B cell (primary cell): ENCODE results near the gene ELMO1. TPM values are rescaled to one million over a fixed set of nuclear protein-coding genes. Genes with fewer than 3 reads are reported as not detected.

Source experiments
- ATAC-seq: fragments of 200-7000 bp; cut with Tn5 transposase; one replicate; pipeline ENCODE4 v1.10.0; 2021; ENCODE audit warnings: low read depth, mild to moderate bottlenecking, moderate number of reproducible peaks, moderate library complexity
- CTCF ChIA-PET: fragments of 350-600 bp; sonication (Branson Sonifier 250); formaldehyde crosslinking; loops from one replicate; lab custom pipeline; 2021; ENCODE audit warnings: antibody characterized with exemption, inconsistent platforms; lab: Charles Lee
- POLR2A ChIA-PET: fragments of 350-600 bp; sonication (Branson Sonifier 250); formaldehyde crosslinking; loops from one replicate; lab custom pipeline; 2021; ENCODE audit warnings: antibody characterized with exemption; lab: Charles Lee
- DNase-seq: peaks from one replicate; pipeline ENCODE4 v3.0.0; 2013
- H2AFZ ChIP-seq: 2 replicates; pipeline ENCODE4 v1.6.1; 2012; ENCODE audit warnings: mild to moderate bottlenecking, low read depth, low read length; ENCODE audit not compliant: insufficient read depth, poor library complexity, severe bottlenecking
- H3K27ac ChIP-seq, 2 donors: 1 replicate in 1 of 2; 2 replicates in 1 of 2; pipeline ENCODE4 v1.5.1; 2012 to 2013; ENCODE audit warnings: low read length in 2 of 2, mild to moderate bottlenecking in 2 of 2, moderate library complexity in 1 of 2
- H3K27me3 ChIP-seq, 4 experiments: fragments of 200-600 bp in 1 of 4; sonication (generic) in 1 of 4; replicated peaks in 1 of 4; 1 replicate in 2 of 4; 2 replicates in 2 of 4; pipeline versions ENCODE4 v1.6.1 to v1.7.0; 2013 to 2016; ENCODE audit warnings: low read length in 3 of 4, mild to moderate bottlenecking in 2 of 4, mixed read lengths in 1 of 4, moderate library complexity in 1 of 4; ENCODE audit not compliant: insufficient read depth in 4 of 4, control insufficient read depth in 3 of 4; ENCODE audit errors: control extremely low read depth in 1 of 4
- H3K36me3 ChIP-seq, 2 experiments: replicated peaks in 1 of 2; 1 replicate in 1 of 2; 2 replicates in 1 of 2; pipeline versions ENCODE4 v1.6.1 to v1.7.1; 2013; ENCODE audit warnings: low read length in 1 of 2; ENCODE audit not compliant: insufficient read depth in 2 of 2, control insufficient read depth in 1 of 2; ENCODE audit errors: control extremely low read depth in 1 of 2, extremely low read depth in 1 of 2
- H3K4me1 ChIP-seq, 2 donors: fragments of 200-600 bp in 1 of 2; sonication (generic) in 1 of 2; 1 replicate in 1 of 2; 2 replicates in 1 of 2; pipeline versions ENCODE4 v1.5.1 to v1.6.1; 2013 to 2017; ENCODE audit warnings: low read length in 2 of 2; ENCODE audit not compliant: control insufficient read depth in 2 of 2, insufficient read depth in 2 of 2
- H3K4me2 ChIP-seq: replicated peaks from 2 replicates; pipeline ENCODE3; 2012; ENCODE audit warnings: mild to moderate bottlenecking, low read depth, low read length; ENCODE audit not compliant: poor library complexity, severe bottlenecking
- H3K4me3 ChIP-seq, 5 experiments: fragments of 200-600 bp in 1 of 5; sonication (generic) in 1 of 5; 1 replicate in 3 of 5; 2 replicates in 2 of 5; pipeline versions ENCODE4 v1.5.1 to v1.7.0; 2011 to 2016; ENCODE audit warnings: low read length in 4 of 5, mild to moderate bottlenecking in 4 of 5, low read depth in 2 of 5, control low read depth in 1 of 5, moderate library complexity in 1 of 5; ENCODE audit not compliant: insufficient read depth in 1 of 5; ENCODE audit errors: control extremely low read depth in 1 of 5, extremely low read depth in 1 of 5
- H3K79me2 ChIP-seq: fragments of 200-600 bp; sonication (generic); one replicate; pipeline ENCODE4 v1.6.0; 2016; ENCODE audit warnings: low read length; ENCODE audit not compliant: control insufficient read depth, insufficient read depth
- H3K9ac ChIP-seq: fragments of 200-600 bp; sonication (generic); 2 replicates; pipeline ENCODE4 v1.6.1; 2017; ENCODE audit warnings: mild to moderate bottlenecking, low read length, moderate library complexity
- H3K9me3 ChIP-seq, 3 donors: one replicate each; pipeline versions ENCODE4 v1.6.1 to v1.7.1; 2013; ENCODE audit warnings: low read length in 2 of 3; ENCODE audit not compliant: control insufficient read depth in 2 of 3, insufficient read depth in 1 of 3; ENCODE audit errors: control extremely low read depth in 1 of 3
- H4K20me1 ChIP-seq: 2 replicates; pipeline ENCODE4 v1.6.0; 2012; ENCODE audit warnings: mild to moderate bottlenecking, low read length; ENCODE audit not compliant: insufficient read depth, control insufficient read depth, poor library complexity, severe bottlenecking
- H3K27ac Mint-ChIP-seq: one replicate; pipeline ENCODE4 v1.8.0; 2021; ENCODE audit warnings: mixed read lengths
- H3K27me3 Mint-ChIP-seq: one replicate; pipeline ENCODE4 v1.8.0; 2021; ENCODE audit warnings: mixed read lengths
- H3K4me1 Mint-ChIP-seq: one replicate; pipeline ENCODE4 v1.8.0; 2021; ENCODE audit warnings: mixed read lengths
- H3K4me3 Mint-ChIP-seq: one replicate; pipeline ENCODE4 v1.8.0; 2021; ENCODE audit warnings: mixed read lengths
- H3K9me3 Mint-ChIP-seq: one replicate; pipeline ENCODE4 v1.8.0; 2022; ENCODE audit warnings: mixed read lengths; ENCODE audit not compliant: insufficient read depth
- EZH2 ChIP-seq: IDR thresholded peaks from 2 replicates; pipeline ENCODE4 v1.6.1; 2012; ENCODE audit warnings: borderline replicate concordance, low read depth, mild to moderate bottlenecking, moderate library complexity, low read length; ENCODE audit not compliant: insufficient read depth, poor library complexity, severe bottlenecking
- WGBS: methylation state at CpG from one replicate; pipeline ENCODE4 v1.1.5; 2013; ENCODE audit warnings: missing lambda C conversion rate; ENCODE audit not compliant: insufficient coverage; 5-methylcytosine and 5-hydroxymethylcytosine counted together
- intact Hi-C: fragments of 100-400 bp; cut with micrococcal nuclease; formaldehyde crosslinking; loops from one replicate; pipeline ENCODE4 v1.10.0; 2022
- polyA plus RNA-seq: library from polyadenylated mRNA; depleted of rRNA; stranded (reverse); fragments of >200 nt; gene quantifications from 2 replicates; pipeline ENCODE4 v1.2.3, GENCODE V29; 2012
- total RNA-seq, 2 donors: library from RNA; stranded (reverse); fragments of 120-200 nt in 1 of 2; gene quantifications; 1 replicate in 1 of 2; 2 replicates in 1 of 2; pipeline versions ENCODE4 v1.2.3 to v1.2.4, GENCODE V29; 2013 to 2022
- TF ChIP-seq, protein P1 (sequence below): fragments of 200-600 bp; IDR thresholded peaks from one replicate; pipeline ENCODE4 v1.8.0; 2022; ENCODE audit warnings: antibody characterized with exemption, mild to moderate bottlenecking

The ELMO1 gene
- total and polyA plus RNA-seq, 2 donors (not counting 1 experiment from before 2014, with no cell fraction given) = 44.7 to 177 TPM

DNA sequence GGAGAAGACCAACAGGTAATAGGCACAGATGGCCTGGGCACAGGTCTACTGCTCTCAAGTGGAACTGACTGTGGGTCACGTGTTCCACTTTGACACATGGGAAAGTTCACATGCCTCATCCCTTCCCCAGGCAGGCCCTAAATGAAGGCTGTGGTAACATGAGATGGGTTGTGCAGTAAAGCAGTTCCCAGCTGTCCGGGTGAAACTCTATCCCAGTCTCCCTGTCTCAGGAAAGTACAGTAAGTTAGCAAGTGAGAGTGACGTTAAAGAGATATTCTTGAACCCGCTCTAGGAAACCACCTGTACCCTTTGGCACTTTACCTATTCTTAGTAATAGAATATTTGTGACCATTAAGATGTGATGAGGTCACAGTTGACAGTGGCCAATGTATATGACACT is 380.6 kb downstream of the ELMO1 start:
- peaks cover 0 to 9% of the 10 kb centered on the region in 2 experiments for H3K36me3 ChIP-seq
- H3K9me3 Mint-ChIP-seq = no peaks in the 10 kb centered on the region
- POLR2A ChIA-PET = no interaction called here
- H3K4me3 Mint-ChIP-seq = no peak overlapping the region
- no peak overlapping the region for H3K4me2 ChIP-seq
- H3K4me1 Mint-ChIP-seq = peaks cover 9% of the 10 kb centered on the region
- no peak for TF ChIP-seq EZH2
- TF ChIP-seq, protein P1, sequence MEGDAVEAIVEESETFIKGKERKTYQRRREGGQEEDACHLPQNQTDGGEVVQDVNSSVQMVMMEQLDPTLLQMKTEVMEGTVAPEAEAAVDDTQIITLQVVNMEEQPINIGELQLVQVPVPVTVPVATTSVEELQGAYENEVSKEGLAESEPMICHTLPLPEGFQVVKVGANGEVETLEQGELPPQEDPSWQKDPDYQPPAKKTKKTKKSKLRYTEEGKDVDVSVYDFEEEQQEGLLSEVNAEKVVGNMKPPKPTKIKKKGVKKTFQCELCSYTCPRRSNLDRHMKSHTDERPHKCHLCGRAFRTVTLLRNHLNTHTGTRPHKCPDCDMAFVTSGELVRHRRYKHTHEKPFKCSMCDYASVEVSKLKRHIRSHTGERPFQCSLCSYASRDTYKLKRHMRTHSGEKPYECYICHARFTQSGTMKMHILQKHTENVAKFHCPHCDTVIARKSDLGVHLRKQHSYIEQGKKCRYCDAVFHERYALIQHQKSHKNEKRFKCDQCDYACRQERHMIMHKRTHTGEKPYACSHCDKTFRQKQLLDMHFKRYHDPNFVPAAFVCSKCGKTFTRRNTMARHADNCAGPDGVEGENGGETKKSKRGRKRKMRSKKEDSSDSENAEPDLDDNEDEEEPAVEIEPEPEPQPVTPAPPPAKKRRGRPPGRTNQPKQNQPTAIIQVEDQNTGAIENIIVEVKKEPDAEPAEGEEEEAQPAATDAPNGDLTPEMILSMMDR = no peak
- CTCF ChIA-PET = no interaction called here
- peaks cover 6% of the 10 kb centered on the region for H3K79me2 ChIP-seq
- H3K27ac ChIP-seq = no peak overlapping the region
- H3K9me3 ChIP-seq = no peaks in the 10 kb centered on the region
- H3K9ac ChIP-seq = no peak overlapping the region
- H3K27me3 ChIP-seq = no peaks in the 10 kb centered on the region
- peaks cover 5% of the 10 kb centered on the region for H4K20me1 ChIP-seq
- H3K27me3 Mint-ChIP-seq = no peaks in the 10 kb centered on the region
- H2AFZ ChIP-seq = no peak overlapping the region
- ATAC-seq (no peak), DNase-seq (no peak)
- no CpG with 5 or more reads among the region's 4 CpGs for WGBS
- intact Hi-C loops = no loop called here
- no peak overlapping the region for H3K4me3 ChIP-seq
- no peak overlapping the region for H3K27ac Mint-ChIP-seq
- H3K4me1 ChIP-seq = no peaks in the 10 kb centered on the region

DNA sequence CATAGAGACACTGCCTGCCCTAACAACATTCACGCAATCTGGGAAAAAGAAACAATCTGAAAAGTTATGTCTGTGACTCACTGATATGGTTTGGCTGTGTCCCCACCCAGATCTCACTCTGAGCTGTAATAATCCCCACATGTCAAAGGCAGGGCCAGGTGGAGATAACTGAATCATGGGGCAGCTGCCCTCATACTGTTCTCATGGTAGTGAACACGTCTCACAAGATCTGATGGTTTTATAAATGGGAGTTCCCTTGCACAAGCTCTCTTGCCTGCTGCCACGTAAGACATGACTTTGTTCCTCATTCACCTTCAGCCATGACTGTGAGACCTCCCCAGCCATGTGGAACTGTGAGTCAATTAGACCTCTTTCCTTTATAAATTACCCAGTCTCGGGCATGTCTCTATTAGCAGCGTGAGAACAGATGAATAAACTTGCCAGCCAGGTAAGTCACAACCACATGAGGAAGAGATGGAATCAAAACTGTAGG is 382.8 kb downstream of the ELMO1 start:
- Mint-ChIP-seq H3K27me3 (no peaks in the 10 kb centered on the region), H3K27ac (no peak overlapping the region), H3K4me1 (peaks cover 9% of the 10 kb centered on the region), H3K4me3 (no peak overlapping the region), H3K9me3 (peaks cover 3% of the 10 kb centered on the region)
- peak; percentile 26 for DNase-seq
- no peak overlapping the region for H3K4me2 ChIP-seq
- CTCF ChIA-PET = no interaction called here
- H3K9me3 ChIP-seq = no peaks in the 10 kb centered on the region
- TF ChIP-seq EZH2 = no peak
- TF ChIP-seq, protein P1 = no peak
- H3K4me1 ChIP-seq = no peaks in the 10 kb centered on the region
- peaks cover 5% of the 10 kb centered on the region for H4K20me1 ChIP-seq
- ATAC-seq = peak; percentile 45
- no peak overlapping the region for H3K9ac ChIP-seq
- POLR2A ChIA-PET = no interaction called here
- H3K36me3 ChIP-seq = peaks cover 0 to 10% of the 10 kb centered on the region in 2 experiments
- no peak overlapping the region for H3K27ac ChIP-seq
- H3K4me3 ChIP-seq = no peak overlapping the region
- intact Hi-C loops = no loop called here
- H2AFZ ChIP-seq = no peak overlapping the region
- H3K79me2 ChIP-seq = peaks cover 6% of the 10 kb centered on the region
- H3K27me3 ChIP-seq = no peaks in the 10 kb centered on the region
- WGBS = 53% methylated on average over 3 of the region's 5 CpGs
